Epithelial cell of esophagus (primary cell): Measurements from ENCODE around the gene FOXD2.

Source experiments
- DNase-seq: peaks from one replicate; pipeline ENCODE4 v3.0.0; 2010; ENCODE audit warnings: low read depth
- H3K4me3 ChIP-seq: 2 replicates; pipeline ENCODE4 v1.5.1; 2011; ENCODE audit warnings: mild to moderate bottlenecking, low read length, control low read depth
- CTCF ChIP-seq: IDR thresholded peaks from 2 replicates; pipeline ENCODE4 v1.5.1; 2011; ENCODE audit warnings: low read depth, mild to moderate bottlenecking, low read length, control low read depth, inconsistent platforms; ENCODE audit not compliant: insufficient read depth; ENCODE audit errors: missing control alignments

FOXD2 gene

GRCh38 chr1:47407481-47407880 is 30.4 kb upstream of the FOXD2 start:
- H3K4me3 ChIP-seq: no peak overlapping the region
- no peak for TF ChIP-seq CTCF
- peak; percentile 77 for DNase-seq

GRCh38 chr1:47409311-47410067 is 28.4 kb upstream of the FOXD2 start:
- DNase-seq: peak; percentile 93
- TF ChIP-seq CTCF: no peak
- no peak overlapping the region for H3K4me3 ChIP-seq

GRCh38 chr1:47410068-47410455 is 27.8 kb upstream of the FOXD2 start:
- no peak overlapping the region for H3K4me3 ChIP-seq
- TF ChIP-seq CTCF: no peak
- no peak for DNase-seq

GRCh38 chr1:47411436-47411835 is 26.4 kb upstream of the FOXD2 start:
- peak; percentile 40 for DNase-seq
- no peak overlapping the region for H3K4me3 ChIP-seq
- TF ChIP-seq CTCF: no peak

GRCh38 chr1:47412437-47412836 is 25.4 kb upstream of the FOXD2 start:
- TF ChIP-seq CTCF: no peak

GRCh38 chr1:47415728-47416318 is 22.0 kb upstream of the FOXD2 start, which contains the start of gene FOXE3:
FOXE3 (plus strand) TSS chr1:47416285; CDS start chr1:47416316, 31 bp downstream.
- H3K4me3 ChIP-seq: no peak within 1 kb of the TSS
- DNase-seq: no peak
- TF ChIP-seq CTCF: no peak

More at GRCh38 chr1:47412437-47412836, 25.4 kb upstream of the FOXD2 start:
- no peak for DNase-seq
- H3K4me3 ChIP-seq: no peak overlapping the region
